WTC11 (cell line): Measurements from ENCODE around the gene ZNF530. TPM values are rescaled to one million over a fixed set of nuclear protein-coding genes. Genes with fewer than 3 reads are reported as not detected.

Experiments
- ATAC-seq: fragments of 200-7000 bp; cut with Tn5 transposase; 2 replicates; pipeline ENCODE4 v1.10.0; 2021; ENCODE audit warnings: mild to moderate bottlenecking, moderate library complexity
- CTCF ChIA-PET: fragments of 300-600 bp; sonication (Branson Sonifier 250); formaldehyde crosslinking; loops from one replicate; lab custom pipeline; 2021; ENCODE audit warnings: antibody characterized with exemption; lab: Charles Lee
- POLR2A ChIA-PET: fragments of 350-600 bp; sonication (Branson Sonifier 250); formaldehyde crosslinking; loops from one replicate; lab custom pipeline; 2021; ENCODE audit warnings: antibody characterized with exemption; lab: Charles Lee
- DNase-seq: peaks from one replicate; pipeline ENCODE4 v3.0.0; 2021; ENCODE audit warnings: low spot score
- H3K27ac Mint-ChIP-seq: 2 replicates; pipeline ENCODE4 v1.8.0; 2021; ENCODE audit warnings: mixed read lengths
- H3K27me3 Mint-ChIP-seq: 2 replicates; pipeline ENCODE4 v1.8.0; 2021; ENCODE audit warnings: low read depth, mild to moderate bottlenecking, moderate library complexity, mixed read lengths
- H3K36me3 Mint-ChIP-seq: 2 replicates; pipeline ENCODE4 v1.8.0; 2021; ENCODE audit warnings: mixed read lengths
- H3K4me1 Mint-ChIP-seq: 2 replicates; pipeline ENCODE4 v1.8.0; 2022; ENCODE audit warnings: mixed read lengths
- H3K4me3 Mint-ChIP-seq: 2 replicates; pipeline ENCODE4 v1.8.0; 2021; ENCODE audit warnings: mild to moderate bottlenecking, moderate library complexity, mixed read lengths
- H3K9me3 Mint-ChIP-seq: 2 replicates; pipeline ENCODE4 v1.8.0; 2021; ENCODE audit warnings: mixed read lengths
- AR ChIP-seq: fragments of 250-450 bp; sonication (Bioruptor Pico); IDR thresholded peaks from 2 replicates; pipeline ENCODE4 v1.9.0; 2021; ENCODE audit warnings: mild to moderate bottlenecking
- ETV6 ChIP-seq: sonication (generic); formaldehyde crosslinking; IDR thresholded peaks from 2 replicates; pipeline ENCODE4 v1.8.1; 2022; ENCODE audit warnings: mild to moderate bottlenecking, missing genetic modification reagents
- FOXP1 ChIP-seq: sonication (generic); formaldehyde crosslinking; IDR thresholded peaks from 2 replicates; pipeline ENCODE4 v1.8.0; 2022; ENCODE audit warnings: missing genetic modification reagents, mild to moderate bottlenecking, moderate library complexity, borderline replicate concordance
- GRHL2 ChIP-seq: fragments of 250-450 bp; sonication (Bioruptor Pico); IDR thresholded peaks from 2 replicates; pipeline ENCODE4 v1.8.0; 2022; ENCODE audit warnings: mild to moderate bottlenecking, moderate library complexity; ENCODE audit not compliant: insufficient replicate concordance, severe bottlenecking
- MXD4 ChIP-seq: fragments of 250-450 bp; sonication (Bioruptor Pico); IDR thresholded peaks from 2 replicates; pipeline ENCODE4 v1.8.0; 2021; ENCODE audit warnings: mild to moderate bottlenecking, moderate library complexity, borderline replicate concordance
- MYBL2 ChIP-seq: sonication (generic); formaldehyde crosslinking; IDR thresholded peaks from 2 replicates; pipeline ENCODE4 v1.8.1; 2023; ENCODE audit warnings: mild to moderate bottlenecking, moderate library complexity, missing genetic modification reagents
- NFE2L1 ChIP-seq: sonication (generic); formaldehyde crosslinking; IDR thresholded peaks from 2 replicates; pipeline ENCODE4 v1.8.1; 2023; ENCODE audit warnings: missing genetic modification reagents
- NR2C2 ChIP-seq: sonication (generic); formaldehyde crosslinking; IDR thresholded peaks from 2 replicates; pipeline ENCODE4 v1.8.0; 2022; ENCODE audit warnings: mild to moderate bottlenecking, missing genetic modification reagents
- RELA ChIP-seq: sonication (generic); formaldehyde crosslinking; IDR thresholded peaks from 2 replicates; pipeline ENCODE4 v1.8.1; 2022; ENCODE audit warnings: missing genetic modification reagents, mild to moderate bottlenecking, borderline replicate concordance
- RORB ChIP-seq: fragments of 250-450 bp; sonication (Bioruptor Pico); IDR thresholded peaks from 2 replicates; pipeline ENCODE4 v1.9.0; 2021; ENCODE audit warnings: mild to moderate bottlenecking
- SP1 ChIP-seq: sonication (generic); formaldehyde crosslinking; conservative IDR thresholded peaks from 2 replicates; pipeline ENCODE4 v1.8.1; 2022; ENCODE audit warnings: missing genetic modification reagents
- TEAD4 ChIP-seq: sonication (generic); formaldehyde crosslinking; IDR thresholded peaks from 2 replicates; pipeline ENCODE4 v1.8.0; 2022; ENCODE audit warnings: mild to moderate bottlenecking, missing genetic modification reagents
- ZNF138 ChIP-seq: sonication (generic); formaldehyde crosslinking; conservative IDR thresholded peaks from 2 replicates; pipeline ENCODE4 v1.8.1; 2022; ENCODE audit warnings: mild to moderate bottlenecking, moderate library complexity, missing genetic modification reagents
- ZNF396 ChIP-seq: fragments of 250-450 bp; sonication (Bioruptor Pico); IDR thresholded peaks from 2 replicates; pipeline ENCODE4 v1.8.0; 2021; ENCODE audit warnings: mild to moderate bottlenecking, moderate library complexity, borderline replicate concordance
- ZNF671 ChIP-seq: fragments of 250-450 bp; sonication (Bioruptor Pico); IDR thresholded peaks from 2 replicates; pipeline ENCODE4 v1.8.0; 2021; ENCODE audit warnings: mild to moderate bottlenecking
- total RNA-seq: library from RNA; stranded (reverse); gene quantifications from 3 replicates; pipeline ENCODE4 v1.2.3, GENCODE V29; 2021
- TF ChIP-seq, protein P1 (sequence below): sonication (generic); formaldehyde crosslinking; IDR thresholded peaks from 2 replicates; pipeline ENCODE4 v1.8.1; 2023; ENCODE audit warnings: mild to moderate bottlenecking, missing genetic modification reagents, borderline replicate concordance
- TF ChIP-seq, protein P2 (sequence below): sonication (generic); formaldehyde crosslinking; IDR thresholded peaks from 2 replicates; pipeline ENCODE4 v1.8.1; 2023; ENCODE audit warnings: mild to moderate bottlenecking, missing genetic modification reagents, moderate library complexity
- TF ChIP-seq, protein P3 (sequence below): fragments of 250-450 bp; sonication (Bioruptor Pico); IDR thresholded peaks from 2 replicates; pipeline ENCODE4 v1.9.0; 2021; ENCODE audit warnings: moderate library complexity, mild to moderate bottlenecking, inconsistent platforms, borderline replicate concordance
- TF ChIP-seq, protein P4 (sequence below): sonication (generic); formaldehyde crosslinking; IDR thresholded peaks from 2 replicates; pipeline ENCODE4 v1.8.1; 2022; ENCODE audit warnings: mild to moderate bottlenecking, missing genetic modification reagents, moderate library complexity, borderline replicate concordance
- TF ChIP-seq, protein P5 (sequence below): sonication (generic); formaldehyde crosslinking; IDR thresholded peaks from 2 replicates; pipeline ENCODE4 v1.8.1; 2022; ENCODE audit warnings: low read depth, missing genetic modification reagents, borderline replicate concordance
- TF ChIP-seq, protein P6 (sequence below): sonication (generic); formaldehyde crosslinking; conservative IDR thresholded peaks from 2 replicates; pipeline ENCODE4 v1.8.1; 2023; ENCODE audit warnings: mild to moderate bottlenecking, low read depth, missing genetic modification reagents, moderate library complexity

Gene ZNF530
- total RNA-seq, 1 experiment from 2014 or later = 11.2 TPM

- Mint-ChIP-seq H3K4me3 (no peak overlapping the region), H3K27ac (no peak overlapping the region), H3K9me3 (peaks cover 99% of the 10 kb centered on the region), H3K36me3 (peaks cover 92% of the 10 kb centered on the region), H3K27me3 (peaks cover 29% of the 10 kb centered on the region), H3K4me1 (no peaks in the 10 kb centered on the region)
- TF ChIP-seq FOXP1 (CRISPR knock-in tag) (no peak), NR2C2 (CRISPR knock-in tag) (no peak)
- TF ChIP-seq, protein P1, sequence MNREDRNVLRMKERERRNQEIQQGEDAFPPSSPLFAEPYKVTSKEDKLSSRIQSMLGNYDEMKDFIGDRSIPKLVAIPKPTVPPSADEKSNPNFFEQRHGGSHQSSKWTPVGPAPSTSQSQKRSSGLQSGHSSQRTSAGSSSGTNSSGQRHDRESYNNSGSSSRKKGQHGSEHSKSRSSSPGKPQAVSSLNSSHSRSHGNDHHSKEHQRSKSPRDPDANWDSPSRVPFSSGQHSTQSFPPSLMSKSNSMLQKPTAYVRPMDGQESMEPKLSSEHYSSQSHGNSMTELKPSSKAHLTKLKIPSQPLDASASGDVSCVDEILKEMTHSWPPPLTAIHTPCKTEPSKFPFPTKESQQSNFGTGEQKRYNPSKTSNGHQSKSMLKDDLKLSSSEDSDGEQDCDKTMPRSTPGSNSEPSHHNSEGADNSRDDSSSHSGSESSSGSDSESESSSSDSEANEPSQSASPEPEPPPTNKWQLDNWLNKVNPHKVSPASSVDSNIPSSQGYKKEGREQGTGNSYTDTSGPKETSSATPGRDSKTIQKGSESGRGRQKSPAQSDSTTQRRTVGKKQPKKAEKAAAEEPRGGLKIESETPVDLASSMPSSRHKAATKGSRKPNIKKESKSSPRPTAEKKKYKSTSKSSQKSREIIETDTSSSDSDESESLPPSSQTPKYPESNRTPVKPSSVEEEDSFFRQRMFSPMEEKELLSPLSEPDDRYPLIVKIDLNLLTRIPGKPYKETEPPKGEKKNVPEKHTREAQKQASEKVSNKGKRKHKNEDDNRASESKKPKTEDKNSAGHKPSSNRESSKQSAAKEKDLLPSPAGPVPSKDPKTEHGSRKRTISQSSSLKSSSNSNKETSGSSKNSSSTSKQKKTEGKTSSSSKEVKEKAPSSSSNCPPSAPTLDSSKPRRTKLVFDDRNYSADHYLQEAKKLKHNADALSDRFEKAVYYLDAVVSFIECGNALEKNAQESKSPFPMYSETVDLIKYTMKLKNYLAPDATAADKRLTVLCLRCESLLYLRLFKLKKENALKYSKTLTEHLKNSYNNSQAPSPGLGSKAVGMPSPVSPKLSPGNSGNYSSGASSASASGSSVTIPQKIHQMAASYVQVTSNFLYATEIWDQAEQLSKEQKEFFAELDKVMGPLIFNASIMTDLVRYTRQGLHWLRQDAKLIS (CRISPR knock-in tag) = no peak
- ATAC-seq (no peak), DNase-seq (no peak)
- ChIA-PET POLR2A (no interaction called here), CTCF (no interaction called here)
Measured at GRCh38 chr19:57570707-57571106, 29.0 kb upstream of the ZNF530 start.

DNA sequence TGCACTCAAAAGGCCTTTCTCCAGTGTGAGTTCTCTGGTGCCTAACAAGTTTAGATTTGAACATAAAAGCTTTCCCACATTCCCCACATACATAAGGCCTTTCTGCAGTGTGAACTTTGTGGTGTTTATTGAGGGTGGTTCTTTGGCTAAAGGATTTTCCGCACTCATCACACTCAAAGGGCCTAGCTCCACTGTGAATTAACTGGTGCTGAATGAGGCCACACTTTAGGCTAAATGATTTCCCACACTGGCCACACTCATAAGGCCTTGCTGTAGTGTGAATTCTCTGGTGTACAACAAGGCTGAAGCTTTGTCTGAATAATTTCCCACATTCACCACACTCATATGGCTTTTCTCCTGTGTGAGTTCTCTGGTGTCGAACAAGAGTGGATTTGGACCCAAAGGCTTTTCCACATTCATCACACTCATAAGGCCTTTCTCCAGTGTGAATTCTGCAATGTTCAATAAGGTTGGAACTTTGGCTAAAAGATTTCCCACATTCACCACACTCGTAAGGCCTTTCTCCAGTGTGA is 27.2 kb upstream of the ZNF530 start:
- ChIA-PET CTCF (no interaction called here), POLR2A (no interaction called here)
- no peak for DNase-seq
- H3K4me1 Mint-ChIP-seq = peaks cover 2% of the 10 kb centered on the region; the same call in 1 of the 2 replicates
- H3K9me3 Mint-ChIP-seq = peaks cover 97% of the 10 kb centered on the region
- no peak overlapping the region for H3K27ac Mint-ChIP-seq
- H3K27me3 Mint-ChIP-seq = peaks cover 15% of the 10 kb centered on the region
- H3K4me3 Mint-ChIP-seq = no peak overlapping the region
- no peak for ATAC-seq
- H3K36me3 Mint-ChIP-seq = peaks cover 91% of the 10 kb centered on the region
- no peak for TF ChIP-seq AR (CRISPR knock-in tag)
- TF ChIP-seq, protein P2, sequence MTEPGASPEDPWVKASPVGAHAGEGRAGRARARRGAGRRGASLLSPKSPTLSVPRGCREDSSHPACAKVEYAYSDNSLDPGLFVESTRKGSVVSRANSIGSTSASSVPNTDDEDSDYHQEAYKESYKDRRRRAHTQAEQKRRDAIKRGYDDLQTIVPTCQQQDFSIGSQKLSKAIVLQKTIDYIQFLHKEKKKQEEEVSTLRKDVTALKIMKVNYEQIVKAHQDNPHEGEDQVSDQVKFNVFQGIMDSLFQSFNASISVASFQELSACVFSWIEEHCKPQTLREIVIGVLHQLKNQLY (CRISPR knock-in tag) = no peak
- TF ChIP-seq TEAD4 (CRISPR knock-in tag) = no peak
- TF ChIP-seq, protein P3, sequence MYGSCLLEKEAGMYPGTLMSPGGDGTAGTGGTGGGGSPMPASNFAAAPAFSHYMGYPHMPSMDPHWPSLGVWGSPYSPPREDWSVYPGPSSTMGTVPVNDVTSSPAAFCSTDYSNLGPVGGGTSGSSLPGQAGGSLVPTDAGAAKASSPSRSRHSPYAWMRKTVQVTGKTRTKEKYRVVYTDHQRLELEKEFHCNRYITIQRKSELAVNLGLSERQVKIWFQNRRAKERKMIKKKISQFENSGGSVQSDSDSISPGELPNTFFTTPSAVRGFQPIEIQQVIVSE (CRISPR knock-in tag) = no peak
- TF ChIP-seq ZNF138 (CRISPR knock-in tag) = no peak
- TF ChIP-seq, protein P4, sequence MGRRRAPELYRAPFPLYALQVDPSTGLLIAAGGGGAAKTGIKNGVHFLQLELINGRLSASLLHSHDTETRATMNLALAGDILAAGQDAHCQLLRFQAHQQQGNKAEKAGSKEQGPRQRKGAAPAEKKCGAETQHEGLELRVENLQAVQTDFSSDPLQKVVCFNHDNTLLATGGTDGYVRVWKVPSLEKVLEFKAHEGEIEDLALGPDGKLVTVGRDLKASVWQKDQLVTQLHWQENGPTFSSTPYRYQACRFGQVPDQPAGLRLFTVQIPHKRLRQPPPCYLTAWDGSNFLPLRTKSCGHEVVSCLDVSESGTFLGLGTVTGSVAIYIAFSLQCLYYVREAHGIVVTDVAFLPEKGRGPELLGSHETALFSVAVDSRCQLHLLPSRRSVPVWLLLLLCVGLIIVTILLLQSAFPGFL (CRISPR knock-in tag) = no peak
- TF ChIP-seq RELA (CRISPR knock-in tag) = no peak
- no peak for TF ChIP-seq RORB
- TF ChIP-seq, protein P5, sequence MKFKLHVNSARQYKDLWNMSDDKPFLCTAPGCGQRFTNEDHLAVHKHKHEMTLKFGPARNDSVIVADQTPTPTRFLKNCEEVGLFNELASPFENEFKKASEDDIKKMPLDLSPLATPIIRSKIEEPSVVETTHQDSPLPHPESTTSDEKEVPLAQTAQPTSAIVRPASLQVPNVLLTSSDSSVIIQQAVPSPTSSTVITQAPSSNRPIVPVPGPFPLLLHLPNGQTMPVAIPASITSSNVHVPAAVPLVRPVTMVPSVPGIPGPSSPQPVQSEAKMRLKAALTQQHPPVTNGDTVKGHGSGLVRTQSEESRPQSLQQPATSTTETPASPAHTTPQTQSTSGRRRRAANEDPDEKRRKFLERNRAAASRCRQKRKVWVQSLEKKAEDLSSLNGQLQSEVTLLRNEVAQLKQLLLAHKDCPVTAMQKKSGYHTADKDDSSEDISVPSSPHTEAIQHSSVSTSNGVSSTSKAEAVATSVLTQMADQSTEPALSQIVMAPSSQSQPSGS (CRISPR knock-in tag) = no peak
- TF ChIP-seq MYBL2 (CRISPR knock-in tag) = no peak
- no peak for TF ChIP-seq MXD4 (CRISPR knock-in tag)
- no peak for TF ChIP-seq ZNF396
- TF ChIP-seq, protein P6, sequence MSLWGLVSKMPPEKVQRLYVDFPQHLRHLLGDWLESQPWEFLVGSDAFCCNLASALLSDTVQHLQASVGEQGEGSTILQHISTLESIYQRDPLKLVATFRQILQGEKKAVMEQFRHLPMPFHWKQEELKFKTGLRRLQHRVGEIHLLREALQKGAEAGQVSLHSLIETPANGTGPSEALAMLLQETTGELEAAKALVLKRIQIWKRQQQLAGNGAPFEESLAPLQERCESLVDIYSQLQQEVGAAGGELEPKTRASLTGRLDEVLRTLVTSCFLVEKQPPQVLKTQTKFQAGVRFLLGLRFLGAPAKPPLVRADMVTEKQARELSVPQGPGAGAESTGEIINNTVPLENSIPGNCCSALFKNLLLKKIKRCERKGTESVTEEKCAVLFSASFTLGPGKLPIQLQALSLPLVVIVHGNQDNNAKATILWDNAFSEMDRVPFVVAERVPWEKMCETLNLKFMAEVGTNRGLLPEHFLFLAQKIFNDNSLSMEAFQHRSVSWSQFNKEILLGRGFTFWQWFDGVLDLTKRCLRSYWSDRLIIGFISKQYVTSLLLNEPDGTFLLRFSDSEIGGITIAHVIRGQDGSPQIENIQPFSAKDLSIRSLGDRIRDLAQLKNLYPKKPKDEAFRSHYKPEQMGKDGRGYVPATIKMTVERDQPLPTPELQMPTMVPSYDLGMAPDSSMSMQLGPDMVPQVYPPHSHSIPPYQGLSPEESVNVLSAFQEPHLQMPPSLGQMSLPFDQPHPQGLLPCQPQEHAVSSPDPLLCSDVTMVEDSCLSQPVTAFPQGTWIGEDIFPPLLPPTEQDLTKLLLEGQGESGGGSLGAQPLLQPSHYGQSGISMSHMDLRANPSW = no peak
- TF ChIP-seq NFE2L1 (CRISPR knock-in tag) = no peak
- no peak for TF ChIP-seq NR2C2 (CRISPR knock-in tag)
- TF ChIP-seq SP1 (CRISPR knock-in tag) = no peak
- TF ChIP-seq ZNF671 = no peak
- no peak for TF ChIP-seq ETV6 (CRISPR knock-in tag)
- no peak for TF ChIP-seq GRHL2 (CRISPR knock-in tag)
